ENCODE data around the gene KIF4A. TPM values are rescaled to one million over a fixed set of nuclear protein-coding genes. Genes with fewer than 3 reads are reported as not detected.
A peak's percentile ranks its signal among the peaks of the same experiment; 100 is the strongest.

The KIF4A gene
- total and polyA plus RNA-seq, 2 of the 13 experiments (the other 11 are each of a cell fraction or from before 2014, with no cell fraction given): 9.4 to 28.2 TPM

- Histone ChIP-seq H2AFZ (ENCODE audit: low read length) (no peak overlapping the region), H3K79me2 (ENCODE audit: insufficient read depth, low read length) (peaks cover 10% of the 10 kb centered on the region), H3K27me3 (ENCODE audit: control insufficient read depth in 1 of 2, insufficient read depth in 2 of 2, low read length in 2 of 2) (no peaks in the 10 kb centered on the region; a peak in 2 of 5 replicates), H3K36me3 (replicated peaks in 1 of 2; ENCODE audit: control insufficient read depth in 1 of 2, insufficient read depth in 2 of 2, low read length in 2 of 2) (no peaks in the 10 kb centered on the region), H4K20me1 (ENCODE audit: insufficient read depth, low read length) (no peaks in the 10 kb centered on the region), H3K9ac (ENCODE audit: insufficient read depth, low read depth, low read length) (no peak overlapping the region), H3K27ac (ENCODE audit: extremely low read length, insufficient read depth, low read length) (no peak overlapping the region), H3K4me1 (ENCODE audit: insufficient read depth, low read length) (peaks cover 24% of the 10 kb centered on the region), H3K4me3 (replicated peaks in 1 of 3; ENCODE audit: insufficient read depth in 1 of 3, low read depth in 2 of 3, low read length in 3 of 3) (peak overlapping the region in 1 of 3 experiments; percentile 71; a peak in 3 of 6 replicates), H3K4me2 (ENCODE audit: low read depth, low read length) (peak overlapping the region; percentile 73), H3K9me3 (ENCODE audit: low read length) (no peaks in the 10 kb centered on the region)
- ChIA-PET CTCF (ENCODE audit: low intra/inter-chr PET ratio, low total read pairs) (no interaction called here), POLR2A (no interaction called here)
- no peak for FAIRE-seq
- DNase-seq (ENCODE audit: low spot score): no peak
- 33% methylated on average over 1 of the region's 5 CpGs for WGBS (ENCODE audit: low lambda C conversion rate)
- intact Hi-C loops (cut with micrococcal nuclease; ENCODE audit: unreplicated experiment): loop anchor here (5.0 kb wide), 1 partner anchor 309 kb away; no protein-coding TSS in a partner anchor
- TF ChIP-seq NAIF1 (CRISPR knock-in tag; IDR thresholded peaks at IDR 0.05; ENCODE audit: borderline replicate concordance): no peak
- no peak for TF ChIP-seq TEAD3 (CRISPR knock-in tag; optimal IDR thresholded peaks at IDR 0.05; ENCODE audit: borderline replicate concordance)
- no peak for TF ChIP-seq ZBTB2 (CRISPR knock-in tag; IDR thresholded peaks at IDR 0.05; ENCODE audit: low read depth)
- no peak for TF ChIP-seq MEIS2 (CRISPR knock-in tag; IDR thresholded peaks at IDR 0.05)
- TF ChIP-seq ELF1 (CRISPR knock-in tag; IDR thresholded peaks at IDR 0.05): no peak
- no peak for TF ChIP-seq DRAP1 (CRISPR knock-in tag; IDR thresholded peaks at IDR 0.05)
- no peak for ATAC-seq
- in situ Hi-C loops (cut with HindIII; ENCODE audit: extremely low pct_ligation_motif_present, low pct_unique_long_range_greater_than_20kb): loop anchor here (5.0 to 10.0 kb wide), 2 partner anchors 99 to 212 kb away; no protein-coding TSS in a partner anchor
- BruUV-seq (replicated peaks): no TSS peak
Measured at GRCh38 chrX:70453024-70453618, 163.2 kb downstream of the KIF4A start.

Data from HepG2 (cell line).